ENCODE results near the gene HTR1A.

HTR1A gene

GRCh38 chr5:63962279-63962678 lies at the start of gene HTR1A:
Gene HTR1A (minus strand): TSS chr5:63962445. CDS start chr5:63961719, 726 bp downstream.
- DNase-seq (ENCODE audit: low read depth), result no peak

DNA sequence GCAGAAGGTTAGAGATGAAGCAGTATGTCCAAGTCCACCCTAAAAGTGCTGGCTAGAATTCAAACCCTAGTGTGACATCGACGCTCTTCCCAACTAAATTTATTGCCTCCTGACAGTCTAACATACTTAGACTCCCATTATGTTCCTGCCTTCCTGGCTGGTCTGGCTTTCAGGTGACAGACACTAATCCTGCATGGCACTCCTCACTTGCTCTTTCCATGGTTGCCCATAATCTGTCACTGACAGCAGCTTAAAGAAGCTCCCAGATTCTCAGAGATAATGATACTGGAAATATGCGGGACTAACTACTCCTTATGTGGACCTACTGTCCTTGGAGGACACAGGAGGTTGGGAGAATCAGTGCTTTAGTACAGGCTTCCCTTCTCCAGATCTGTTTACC lies 41.7 kb upstream of the HTR1A start:
- no peak for DNase-seq (ENCODE audit: low read depth)

DNA sequence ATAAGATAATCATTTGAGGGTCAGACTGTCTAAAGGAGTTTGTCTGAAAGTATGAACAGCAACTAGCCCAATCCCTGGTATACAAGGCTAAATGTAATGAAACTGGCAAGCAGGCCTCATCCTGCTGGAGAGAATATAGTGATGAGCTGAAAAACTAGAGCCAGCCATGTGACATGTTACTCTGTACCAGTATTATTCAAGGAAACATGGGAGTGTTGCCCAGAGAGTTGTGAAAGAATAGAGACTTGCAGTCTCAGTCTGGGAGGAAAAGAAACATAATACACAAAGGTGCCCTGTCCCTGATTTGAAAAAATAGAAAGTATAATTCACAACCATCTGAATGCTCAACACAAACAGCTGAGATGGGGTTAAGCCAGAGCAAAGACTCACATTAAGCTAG lies 37.9 kb upstream of the HTR1A start:
- no peak for DNase-seq (ENCODE audit: low read depth)

DNA sequence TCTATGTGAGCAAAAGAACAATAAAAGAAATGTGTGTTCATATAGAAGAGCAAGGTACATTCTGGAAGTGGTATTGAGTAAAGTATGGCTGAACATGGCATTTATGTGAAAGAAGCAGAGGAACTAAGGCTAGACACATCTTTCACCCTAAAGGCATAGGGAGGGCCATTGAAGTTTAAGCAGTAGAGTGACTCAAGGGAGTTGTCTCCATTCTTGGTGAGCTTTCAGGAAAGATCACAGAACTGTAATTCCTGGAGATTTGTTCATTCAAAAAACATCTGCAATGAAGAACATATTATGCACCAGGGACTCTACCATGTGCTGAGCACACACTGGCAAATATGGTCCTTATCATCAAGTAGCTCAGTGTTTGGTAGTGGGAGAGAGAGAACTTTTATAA lies 24.8 kb upstream of the HTR1A start:
- DNase-seq (ENCODE audit: low read depth), result no peak

- DNase-seq (ENCODE audit: low read depth), result no peak
Measured at GRCh38 chr5:63981864-63982263, 19.6 kb upstream of the HTR1A start.

DNA sequence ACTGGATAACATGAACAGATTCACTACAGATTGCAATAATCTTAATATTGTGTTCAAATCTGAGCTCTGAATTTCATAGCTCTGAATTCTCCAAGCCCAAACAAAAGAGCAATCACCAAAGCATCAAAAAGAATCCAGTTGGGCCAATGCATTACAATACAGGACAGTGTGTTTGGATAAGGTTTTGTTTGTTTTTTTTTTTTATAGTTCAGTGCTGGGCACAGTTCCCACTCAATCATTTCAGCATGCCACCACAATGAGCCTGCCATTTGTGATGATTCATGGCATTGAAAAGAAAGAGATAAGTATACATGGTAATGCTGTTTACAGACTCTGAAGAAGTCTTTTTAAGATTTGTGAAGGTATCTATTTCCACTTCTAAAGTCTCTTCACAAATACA lies 1.7 kb upstream of the HTR1A start:
- no peak for DNase-seq (ENCODE audit: low read depth)

GRCh38 chr5:63963080-63963735 lies 963 bp upstream of the HTR1A start:
- DNase-seq (ENCODE audit: low read depth), result no peak

- no peak for DNase-seq (ENCODE audit: low read depth)
Measured at GRCh38 chr5:63961598-63962161, 565 bp downstream of the HTR1A start.

DNA sequence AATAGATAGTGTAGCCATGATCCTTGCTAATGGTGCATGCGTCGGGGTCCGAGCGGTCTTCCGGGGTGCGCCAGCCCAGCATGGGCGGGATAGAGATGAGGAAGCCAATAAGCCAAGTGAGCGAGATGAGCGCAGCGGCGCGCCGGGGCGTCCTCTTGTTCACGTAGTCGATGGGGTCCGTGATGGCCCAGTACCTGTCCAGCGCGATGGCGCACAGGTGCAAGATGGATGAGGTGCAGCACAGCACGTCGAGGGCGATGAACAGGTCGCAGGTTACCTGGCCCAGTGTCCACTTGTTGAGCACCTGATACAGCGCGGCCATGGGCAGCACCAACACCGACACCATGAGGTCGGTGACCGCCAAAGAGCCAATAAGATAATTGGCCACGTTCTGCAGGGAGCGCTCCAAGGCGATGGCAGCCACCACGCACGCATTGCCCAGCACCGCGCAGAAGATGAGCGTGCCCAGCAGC lies 1.1 kb downstream of the HTR1A start:
- DNase-seq (ENCODE audit: low read depth), result no peak

- no peak for DNase-seq (ENCODE audit: low read depth)
Measured at GRCh38 chr5:63960646-63961045, 1.6 kb downstream of the HTR1A start.

GRCh38 chr5:63959177-63959982 lies 2.9 kb downstream of the HTR1A start:
- no peak for DNase-seq (ENCODE audit: low read depth)

- no peak for DNase-seq (ENCODE audit: low read depth)
Measured at GRCh38 chr5:63958654-63959053, 3.6 kb downstream of the HTR1A start.

GRCh38 chr5:63957617-63958016 lies 4.6 kb downstream of the HTR1A start:
- no peak for DNase-seq (ENCODE audit: low read depth)

GRCh38 chr5:63953217-63953616 lies 9.0 kb downstream of the HTR1A start:
- no peak for DNase-seq (ENCODE audit: low read depth)

GRCh38 chr5:63935103-63935502 lies 27.1 kb downstream of the HTR1A start:
- DNase-seq (ENCODE audit: low read depth), result no peak

DNA sequence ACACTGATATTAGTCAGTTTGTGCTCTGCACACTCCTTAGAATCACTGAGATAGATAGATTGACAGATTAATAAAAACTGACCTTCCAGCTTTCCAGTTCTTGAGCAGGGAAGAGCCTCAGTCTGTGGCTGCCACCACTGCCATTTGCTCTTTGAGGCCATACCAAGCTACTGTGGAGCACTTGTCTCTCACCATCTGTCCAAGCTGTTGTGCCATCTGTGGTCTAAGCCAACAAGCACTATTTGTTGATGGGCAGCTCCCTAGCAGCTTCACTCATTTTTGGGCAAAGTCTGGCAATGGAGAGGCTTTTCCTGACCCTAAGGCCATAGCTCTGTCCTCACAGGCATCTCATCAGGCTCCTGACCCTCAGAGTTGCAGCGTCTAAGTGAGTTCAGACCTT lies 30.4 kb downstream of the HTR1A start:
- DNase-seq (ENCODE audit: low read depth), result no peak

DNA sequence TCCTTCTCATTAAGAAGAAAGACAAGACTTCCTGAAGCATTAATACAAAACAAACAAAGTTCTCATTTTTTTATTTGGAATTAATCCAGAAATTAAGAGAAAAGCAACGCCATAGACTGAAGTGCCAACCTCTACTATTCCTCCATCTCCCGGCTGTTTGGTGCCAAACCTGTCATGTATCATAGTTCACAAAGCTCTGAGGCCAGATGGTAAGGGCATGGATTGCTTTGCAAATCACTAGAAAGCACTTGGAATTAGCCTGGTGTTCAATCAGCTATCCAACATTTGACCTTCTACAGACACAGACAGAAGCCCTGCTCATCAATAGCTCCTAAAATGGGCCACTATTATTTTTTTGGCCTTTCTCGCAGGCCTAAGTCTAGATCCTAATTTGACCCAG lies 33.8 kb downstream of the HTR1A start:
- DNase-seq (ENCODE audit: low read depth), result no peak

DNA sequence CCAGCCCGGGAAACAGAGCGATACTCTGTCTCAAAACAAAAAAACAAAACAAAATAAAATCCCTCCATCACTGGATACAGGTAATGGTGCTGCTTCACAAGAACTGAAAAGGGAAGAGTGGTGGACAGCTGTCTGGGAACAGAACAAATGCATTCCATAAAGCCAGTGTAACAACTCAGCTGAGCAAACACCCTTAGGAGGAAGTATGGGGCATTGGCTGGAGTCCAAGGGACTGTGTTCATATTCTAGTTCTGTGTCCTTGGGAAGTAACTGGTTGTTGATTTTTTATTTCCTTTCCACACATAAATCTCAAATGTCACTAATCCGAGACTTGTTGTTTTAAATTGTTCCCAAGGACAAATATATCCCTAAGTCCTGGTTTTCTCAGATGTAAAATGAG lies 38.3 kb downstream of the HTR1A start:
- DNase-seq (ENCODE audit: low read depth), result no peak

GRCh38 chr5:63919763-63920478 lies 42.3 kb downstream of the HTR1A start:
- no peak for DNase-seq (ENCODE audit: low read depth)

DNA sequence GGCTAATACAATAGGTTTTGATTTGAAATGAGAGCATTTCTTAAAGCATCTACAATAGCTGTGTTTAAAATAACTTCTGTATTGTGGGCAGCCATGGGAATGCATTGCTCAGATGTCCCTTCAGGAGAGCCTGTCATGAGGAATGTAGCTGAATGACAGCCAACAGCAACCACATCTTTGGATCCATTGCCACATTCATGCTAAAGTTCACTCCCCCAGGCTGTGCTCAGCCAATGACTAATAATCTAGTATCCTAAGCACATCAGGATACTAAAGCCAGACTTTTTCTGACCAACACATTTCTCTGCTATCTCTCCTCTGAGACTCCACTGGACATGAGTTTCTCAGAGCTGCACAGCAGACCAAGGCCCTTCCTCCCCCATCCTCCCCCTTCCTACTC lies 45.5 kb downstream of the HTR1A start:
- no peak for DNase-seq (ENCODE audit: low read depth)

DNA sequence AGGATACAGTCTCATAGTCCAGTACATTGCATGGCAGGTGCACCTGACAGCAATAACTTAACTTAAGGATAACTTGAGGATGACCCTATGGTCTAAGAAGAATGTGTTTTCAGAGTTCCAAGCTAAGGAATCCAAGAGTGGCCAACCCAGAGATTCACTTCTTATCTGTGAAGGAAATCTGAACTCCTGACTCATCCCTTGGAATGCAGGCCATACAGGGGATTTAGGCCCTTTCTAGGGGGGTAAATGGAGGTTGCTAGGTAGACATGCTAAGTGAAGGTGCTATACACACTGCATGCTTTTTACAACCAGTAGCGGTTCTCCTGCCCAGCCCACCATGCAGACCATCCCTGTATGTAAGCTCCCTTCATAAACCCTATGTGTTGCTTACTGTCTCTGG lies 50.4 kb downstream of the HTR1A start:
- no peak for DNase-seq (ENCODE audit: low read depth)

Data from stimulated activated CD8-positive, alpha-beta memory T cell treated with anti-CD3 and anti-CD28 coated beads, Interleukin-15, amount 100 ng/mL, for 1 hour (primary cell).